HG03103 (cell line): Measurements from ENCODE around the gene EDEM3.
"Not testable (repeated sequence)": the region's sequence is repeated elsewhere in the genome, so short reads cannot be mapped to it uniquely, and the experiment has no call there.

Source experiments
- ATAC-seq: cut with Tn5 transposase; IDR thresholded peaks from one replicate; pipeline ENCODE4 v1.9.1; 2021; ENCODE audit warnings: low read depth; ENCODE audit not compliant: unreplicated experiment

The EDEM3 gene, protein sequence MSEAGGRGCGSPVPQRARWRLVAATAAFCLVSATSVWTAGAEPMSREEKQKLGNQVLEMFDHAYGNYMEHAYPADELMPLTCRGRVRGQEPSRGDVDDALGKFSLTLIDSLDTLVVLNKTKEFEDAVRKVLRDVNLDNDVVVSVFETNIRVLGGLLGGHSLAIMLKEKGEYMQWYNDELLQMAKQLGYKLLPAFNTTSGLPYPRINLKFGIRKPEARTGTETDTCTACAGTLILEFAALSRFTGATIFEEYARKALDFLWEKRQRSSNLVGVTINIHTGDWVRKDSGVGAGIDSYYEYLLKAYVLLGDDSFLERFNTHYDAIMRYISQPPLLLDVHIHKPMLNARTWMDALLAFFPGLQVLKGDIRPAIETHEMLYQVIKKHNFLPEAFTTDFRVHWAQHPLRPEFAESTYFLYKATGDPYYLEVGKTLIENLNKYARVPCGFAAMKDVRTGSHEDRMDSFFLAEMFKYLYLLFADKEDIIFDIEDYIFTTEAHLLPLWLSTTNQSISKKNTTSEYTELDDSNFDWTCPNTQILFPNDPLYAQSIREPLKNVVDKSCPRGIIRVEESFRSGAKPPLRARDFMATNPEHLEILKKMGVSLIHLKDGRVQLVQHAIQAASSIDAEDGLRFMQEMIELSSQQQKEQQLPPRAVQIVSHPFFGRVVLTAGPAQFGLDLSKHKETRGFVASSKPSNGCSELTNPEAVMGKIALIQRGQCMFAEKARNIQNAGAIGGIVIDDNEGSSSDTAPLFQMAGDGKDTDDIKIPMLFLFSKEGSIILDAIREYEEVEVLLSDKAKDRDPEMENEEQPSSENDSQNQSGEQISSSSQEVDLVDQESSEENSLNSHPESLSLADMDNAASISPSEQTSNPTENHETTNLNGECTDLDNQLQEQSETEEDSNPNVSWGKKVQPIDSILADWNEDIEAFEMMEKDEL

DNA sequence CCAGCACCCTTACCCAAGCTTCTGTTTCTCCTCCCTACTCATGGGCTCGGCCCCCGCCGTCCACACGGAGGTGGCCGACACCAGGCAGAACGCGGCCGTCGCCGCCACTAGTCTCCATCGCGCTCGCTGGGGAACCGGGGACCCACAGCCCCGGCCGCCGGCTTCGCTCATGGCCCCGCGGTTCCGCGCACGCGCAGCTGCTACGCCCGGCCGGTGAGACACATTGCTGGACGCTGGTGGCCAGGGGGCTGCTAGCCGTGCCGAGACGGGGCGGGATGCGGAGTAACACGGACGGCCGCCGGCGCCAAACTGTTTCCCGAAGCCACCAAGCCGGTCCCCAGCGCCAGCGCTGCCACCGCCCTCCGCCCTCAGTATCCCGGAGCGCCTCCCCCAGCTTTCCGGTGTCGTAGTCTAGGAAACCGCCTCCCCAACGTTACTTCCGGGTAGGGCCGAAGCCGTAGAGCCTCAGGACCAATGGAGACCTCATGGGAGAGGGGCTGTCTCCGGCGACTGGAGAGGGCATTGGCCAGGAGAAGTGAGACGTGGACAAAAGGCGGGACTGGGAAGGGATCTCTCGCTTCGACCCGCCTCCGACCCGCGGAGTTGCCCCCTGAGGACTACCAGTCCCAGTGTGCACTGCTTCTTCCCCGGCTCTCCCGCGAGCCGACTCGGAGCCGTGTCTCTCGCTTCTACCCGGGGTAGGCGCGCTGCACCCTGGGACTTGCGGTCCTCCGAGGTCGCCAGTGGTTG lies at the start of gene EDEM3:
Gene EDEM3, minus strand, starts transcription at position 383 of the 750 bp plus-strand sequence. Its CDS starts 212 bp downstream, at position 171.
- ATAC-seq = peak; percentile 92

DNA sequence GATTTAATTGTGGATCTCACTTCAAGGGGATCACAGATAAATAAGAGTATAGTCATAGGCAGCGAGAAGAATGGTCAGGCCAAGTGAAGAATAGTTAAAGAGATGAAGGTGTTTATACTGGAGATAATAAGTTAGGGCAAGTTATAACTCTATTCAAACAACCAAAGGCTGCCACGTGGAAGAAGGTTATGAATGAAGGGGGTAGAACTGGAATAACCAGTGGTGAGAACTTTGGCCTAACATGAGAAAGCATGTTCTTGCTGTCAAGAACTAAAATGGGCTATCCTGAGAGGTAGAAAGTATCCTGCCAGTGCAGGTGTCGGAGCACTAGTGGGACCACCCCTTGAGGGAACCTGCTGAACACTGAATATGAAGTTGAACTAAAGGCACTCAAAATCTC lies 49.6 kb upstream of the EDEM3 start:
- no peak for ATAC-seq

DNA sequence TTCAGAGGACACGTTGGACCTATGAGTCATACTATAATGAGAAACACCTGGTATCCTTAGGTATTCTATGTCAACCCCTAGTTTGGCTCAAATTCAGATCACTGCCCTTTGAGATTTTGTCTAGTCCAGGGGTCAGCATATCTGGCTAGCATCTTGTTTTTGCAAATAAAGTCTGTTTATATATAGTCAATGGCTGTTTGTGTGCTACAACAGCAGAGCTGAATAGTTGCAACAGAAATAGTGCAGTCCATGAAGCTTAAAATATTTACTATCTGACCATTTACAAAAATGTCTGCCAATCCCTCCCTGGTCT lies 48.5 kb upstream of the EDEM3 start:
- ATAC-seq = no peak

DNA sequence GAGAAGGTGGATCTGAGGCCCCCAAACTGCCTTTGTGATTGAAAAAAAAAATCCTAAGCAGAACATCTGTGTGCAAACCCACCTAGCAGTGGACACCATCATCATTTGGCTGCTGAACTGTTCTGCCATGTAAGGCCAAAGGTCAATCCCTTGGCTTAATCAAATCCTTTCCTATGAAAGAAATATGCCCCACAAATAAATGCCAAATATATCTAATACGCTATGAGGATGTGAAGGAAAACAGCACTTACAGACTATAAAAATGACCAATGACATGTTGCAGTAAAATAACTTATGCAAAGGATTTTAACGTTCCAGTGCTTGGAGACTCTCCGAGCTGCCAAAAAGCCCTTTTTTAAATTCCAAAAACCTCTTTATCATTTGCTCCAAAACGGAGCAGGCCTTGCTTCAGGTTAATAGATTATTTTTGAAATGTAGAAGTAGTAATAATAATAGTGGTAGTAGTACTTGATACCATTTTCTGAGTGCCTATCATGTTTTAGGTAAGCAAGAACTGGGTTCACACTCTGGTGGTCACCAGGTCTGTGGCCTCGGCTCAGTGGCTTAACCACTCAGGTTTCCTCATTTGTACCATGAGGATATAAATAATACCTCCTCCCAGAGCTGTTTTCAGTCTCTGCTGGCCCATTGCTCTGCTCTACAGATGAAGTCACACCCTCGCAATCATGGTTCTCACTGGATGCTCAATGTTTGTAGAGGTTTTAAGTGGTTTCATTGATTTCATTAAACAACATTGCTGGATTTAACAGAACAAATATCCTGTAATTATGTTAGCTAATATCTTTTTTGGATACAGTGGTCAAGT lies 47.9 kb upstream of the EDEM3 start:
- ATAC-seq = no peak

DNA sequence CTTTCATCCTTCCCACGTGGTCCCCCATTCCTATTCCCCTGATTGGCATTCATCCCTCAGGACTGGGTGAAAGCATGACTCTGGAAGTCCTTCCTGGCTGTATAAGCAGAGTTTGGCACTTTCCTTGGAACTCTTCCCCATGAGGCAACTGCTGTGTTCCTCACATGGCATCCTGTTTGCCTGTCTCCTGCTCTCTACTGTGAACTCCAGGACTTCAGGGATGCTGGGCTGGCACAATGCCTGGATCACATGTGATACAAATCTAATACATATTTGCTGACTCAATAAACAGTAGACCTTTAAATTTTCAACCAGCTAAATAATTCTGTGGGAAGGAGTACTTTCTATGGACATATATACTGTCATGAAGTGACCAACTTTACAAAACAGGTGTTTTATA lies 46.8 kb upstream of the EDEM3 start:
- ATAC-seq = no peak

DNA sequence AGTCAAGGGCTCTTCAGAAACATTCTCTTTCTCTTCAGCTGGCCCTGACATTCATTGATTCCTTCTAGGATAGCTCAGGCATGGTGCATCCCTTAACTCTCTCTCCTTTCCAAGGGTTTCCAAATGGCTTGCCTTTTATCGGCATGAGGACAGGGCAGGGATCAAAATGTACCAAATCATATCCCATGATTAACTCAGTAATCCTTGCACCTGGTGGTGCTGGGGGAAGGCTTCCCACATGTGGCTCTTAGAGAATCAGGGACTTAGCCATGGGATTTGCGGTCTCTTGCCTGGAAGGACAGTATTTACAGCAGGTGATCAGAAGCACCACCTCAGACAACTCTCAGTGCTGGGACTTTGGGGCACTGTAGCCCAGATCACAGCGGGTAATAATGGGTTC lies 46.2 kb upstream of the EDEM3 start:
- ATAC-seq = no peak

DNA sequence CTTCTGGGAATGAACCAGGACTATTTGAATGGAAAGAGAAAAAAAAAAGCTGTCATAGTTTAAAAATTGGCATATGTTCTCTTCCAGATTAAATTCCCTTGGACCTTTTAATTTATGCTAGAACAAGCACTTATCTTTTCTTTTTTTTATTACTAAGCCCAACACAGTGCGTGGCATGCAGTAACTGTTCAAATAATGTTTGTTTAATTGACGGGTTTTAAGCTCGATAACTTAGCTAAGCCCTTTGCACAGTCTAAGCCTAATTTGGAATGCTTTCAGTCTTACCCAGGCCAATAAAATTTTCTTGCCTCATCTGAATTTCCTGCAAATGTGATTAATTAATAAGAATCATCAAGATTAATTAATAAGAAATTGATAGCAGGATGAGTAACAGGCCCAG lies 39.3 kb upstream of the EDEM3 start:
- no peak for ATAC-seq

DNA sequence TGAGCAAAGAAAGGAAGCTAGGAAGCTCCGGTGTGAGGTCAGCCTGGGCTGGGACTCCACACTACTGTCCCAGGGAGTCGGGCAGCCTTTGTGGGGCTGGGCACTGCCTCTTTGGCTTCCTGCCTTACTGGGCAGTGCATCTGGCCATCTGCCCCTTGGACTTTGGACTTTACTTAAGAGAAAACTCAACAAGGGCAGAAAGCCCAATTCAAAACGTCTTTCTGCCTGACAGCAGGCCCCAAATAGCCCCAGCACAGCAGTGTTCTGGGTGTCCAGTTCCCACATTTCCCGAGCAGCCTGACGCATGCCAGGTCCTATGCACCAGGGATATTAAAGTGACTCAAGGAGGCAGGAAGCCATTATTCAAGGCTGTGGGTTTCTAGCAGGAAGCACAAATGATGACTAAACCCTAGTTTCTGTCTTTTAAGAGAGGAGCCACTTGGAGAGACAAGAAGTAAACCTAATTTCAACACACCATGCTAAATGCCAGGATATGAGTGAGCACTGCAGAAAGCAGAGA lies 37.9 kb upstream of the EDEM3 start:
- ATAC-seq = no peak

DNA sequence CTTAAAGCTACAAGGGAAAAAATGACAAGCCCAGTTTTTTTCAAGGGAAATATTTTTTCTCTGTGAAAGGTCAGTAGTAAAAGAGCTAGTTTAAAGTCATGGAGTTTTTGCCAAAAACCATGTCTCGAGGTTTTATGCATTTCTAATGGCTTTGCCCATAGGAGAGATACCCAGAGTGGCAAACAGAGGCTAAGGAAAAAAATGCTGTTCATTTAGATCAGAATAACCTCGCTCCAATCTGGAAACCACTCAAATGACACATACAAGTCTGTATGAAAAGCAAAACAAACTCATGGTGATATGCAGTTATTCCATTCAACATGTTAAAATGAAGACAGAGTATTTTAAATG lies 36.9 kb upstream of the EDEM3 start:
- no peak for ATAC-seq

DNA sequence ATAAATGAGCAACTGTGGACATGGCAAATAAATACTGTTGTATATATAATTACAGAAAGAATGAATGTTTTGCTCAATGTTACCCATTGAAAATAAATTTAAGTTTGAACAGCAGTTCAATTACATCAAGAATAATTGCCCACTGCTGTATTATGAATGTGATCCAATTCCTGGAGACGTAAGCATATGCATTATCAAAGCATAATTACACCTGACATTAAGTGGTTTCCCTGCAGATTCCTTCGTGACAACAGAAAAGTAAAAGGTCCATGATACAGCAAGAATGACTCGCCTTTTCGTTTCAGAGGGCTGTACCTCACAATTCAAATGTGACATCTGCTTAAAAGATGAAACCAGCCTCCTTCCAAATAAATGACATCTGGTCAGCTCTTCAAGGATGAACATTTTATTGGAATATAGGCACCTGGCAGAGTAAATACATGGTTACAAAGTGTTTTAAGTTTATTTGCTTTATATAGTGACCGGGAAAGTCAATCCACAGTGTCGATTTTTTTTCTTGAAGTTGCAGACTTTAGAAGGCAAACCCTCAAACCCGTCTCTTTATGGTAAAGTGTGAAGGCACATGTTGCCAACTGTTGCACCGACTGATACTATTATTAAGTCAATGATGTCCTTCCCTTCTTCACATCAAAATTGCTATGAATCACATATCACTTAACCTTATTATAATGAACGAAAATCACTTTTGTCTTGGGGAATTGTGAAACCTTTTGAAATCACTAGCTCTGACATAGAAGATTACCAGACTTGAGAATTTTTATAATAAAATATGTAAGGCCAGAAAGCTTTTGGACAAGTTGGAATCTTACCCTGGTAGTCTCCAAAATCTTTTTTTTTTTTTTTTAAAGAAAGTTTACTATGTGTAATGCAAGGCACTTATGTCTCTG lies 36.2 kb upstream of the EDEM3 start:
- ATAC-seq = no peak

DNA sequence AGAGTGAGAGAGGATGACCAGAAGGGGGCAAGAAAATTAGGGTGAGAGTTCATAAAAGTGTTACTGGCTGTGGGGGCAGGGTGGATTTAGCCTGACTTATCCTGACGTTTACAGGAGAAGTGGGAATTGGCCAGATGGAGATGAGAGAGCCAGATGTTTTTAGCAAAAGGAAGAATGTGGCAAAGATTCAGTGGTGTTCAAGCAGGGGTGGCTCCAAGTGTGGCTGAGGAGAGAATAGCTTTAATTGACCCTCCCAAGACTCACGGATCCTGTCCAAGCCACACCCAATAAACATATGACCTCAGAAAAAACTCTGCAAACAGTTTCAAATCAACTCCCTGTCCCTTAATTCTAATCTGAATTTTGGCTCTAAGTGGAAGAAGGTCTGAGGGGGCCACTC lies 35.2 kb upstream of the EDEM3 start:
- ATAC-seq = no peak

DNA sequence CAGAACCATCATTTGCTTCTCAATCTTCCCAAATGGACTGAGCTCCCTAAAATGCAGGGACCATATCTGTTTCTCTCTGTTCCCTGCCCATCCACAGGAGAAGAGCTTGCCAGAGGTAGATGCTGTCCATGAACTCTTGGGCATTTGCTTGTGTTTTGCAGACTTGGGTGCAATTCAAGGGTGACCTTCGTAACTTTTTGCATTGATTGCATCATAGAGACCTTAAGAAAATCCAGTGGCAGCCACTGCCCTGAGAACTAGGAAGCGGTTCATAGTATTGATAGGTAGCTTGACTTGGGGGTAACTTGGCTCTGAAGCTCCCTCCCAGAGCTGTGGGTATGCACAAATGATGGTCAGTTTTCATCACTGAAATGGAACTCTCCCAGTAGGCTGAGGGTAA lies 34.3 kb upstream of the EDEM3 start:
- no peak for ATAC-seq

DNA sequence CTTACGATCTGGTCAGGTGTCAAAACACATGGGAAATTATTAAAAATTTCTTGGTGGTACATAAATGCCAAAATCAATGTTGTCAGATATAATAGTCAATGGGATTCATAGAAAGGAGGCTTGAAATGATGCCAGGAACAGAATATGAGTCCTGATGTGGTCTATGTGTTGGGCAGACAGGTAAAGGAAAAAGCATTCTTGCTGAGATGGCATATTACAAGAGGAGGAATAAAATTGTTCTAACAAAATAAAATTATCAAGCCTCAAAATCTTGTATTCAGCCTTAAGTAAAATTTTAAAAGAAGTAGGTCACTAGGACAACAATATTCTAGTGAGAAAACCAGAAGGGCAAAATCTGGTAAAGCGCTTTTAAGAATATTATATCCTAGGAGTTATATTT lies 30.9 kb upstream of the EDEM3 start:
- no peak for ATAC-seq

DNA sequence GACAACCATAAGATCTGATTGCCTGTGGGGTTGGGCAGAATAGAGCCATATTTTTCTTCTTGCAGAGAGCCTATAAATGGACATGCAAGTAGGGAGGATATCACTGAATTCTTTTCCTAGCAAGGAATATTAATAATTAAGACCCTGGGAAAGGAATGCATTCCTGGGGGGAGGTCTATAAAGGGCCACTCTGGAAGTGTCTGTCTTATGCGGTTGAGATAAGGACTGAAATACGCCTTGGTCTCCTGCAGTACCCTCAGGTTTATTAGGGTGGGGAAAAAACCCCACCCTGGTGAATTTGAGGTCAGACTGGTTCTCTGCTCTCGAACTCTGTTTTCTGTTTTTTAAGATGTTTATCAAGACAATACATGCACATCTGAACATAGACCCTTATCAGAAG lies 29.1 kb upstream of the EDEM3 start:
- ATAC-seq = not testable (repeated sequence)

DNA sequence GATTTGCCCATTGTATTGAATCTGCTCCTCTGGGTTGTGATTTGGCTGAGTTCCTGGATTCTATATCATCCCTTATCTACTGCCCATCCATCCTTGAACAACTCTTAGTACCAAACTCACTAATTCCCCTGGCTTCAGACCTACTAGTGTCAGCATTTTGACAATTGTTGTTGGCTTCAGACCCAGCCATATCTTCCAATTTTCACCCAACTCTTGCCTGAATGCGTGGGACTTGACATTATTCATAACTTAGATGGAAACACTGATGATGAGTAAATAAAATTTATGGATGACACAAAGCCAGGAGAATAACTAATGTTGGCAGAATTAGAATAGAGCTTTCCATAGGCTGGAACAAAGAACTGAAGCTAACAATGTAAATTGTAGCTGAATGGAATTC lies 27.3 kb upstream of the EDEM3 start:
- ATAC-seq = no peak

DNA sequence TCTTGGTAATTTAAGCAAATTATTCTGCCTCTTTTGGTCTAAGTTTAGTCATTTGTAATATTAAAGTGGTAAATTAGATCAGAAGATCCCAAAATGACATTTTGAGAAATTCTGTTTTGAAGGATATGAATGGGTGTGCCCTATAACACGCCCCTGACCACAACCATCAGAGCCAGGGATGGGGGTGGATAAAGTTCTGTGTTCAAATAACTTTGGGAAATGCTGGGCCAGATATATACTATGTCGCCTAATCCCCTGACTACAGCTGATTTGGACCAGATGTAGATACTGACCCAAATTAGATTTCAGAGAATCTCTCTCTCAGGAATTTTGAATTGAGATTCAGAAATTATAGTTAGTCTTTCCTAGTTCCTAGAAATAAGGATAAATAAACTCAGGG lies 21.2 kb upstream of the EDEM3 start:
- no peak for ATAC-seq

DNA sequence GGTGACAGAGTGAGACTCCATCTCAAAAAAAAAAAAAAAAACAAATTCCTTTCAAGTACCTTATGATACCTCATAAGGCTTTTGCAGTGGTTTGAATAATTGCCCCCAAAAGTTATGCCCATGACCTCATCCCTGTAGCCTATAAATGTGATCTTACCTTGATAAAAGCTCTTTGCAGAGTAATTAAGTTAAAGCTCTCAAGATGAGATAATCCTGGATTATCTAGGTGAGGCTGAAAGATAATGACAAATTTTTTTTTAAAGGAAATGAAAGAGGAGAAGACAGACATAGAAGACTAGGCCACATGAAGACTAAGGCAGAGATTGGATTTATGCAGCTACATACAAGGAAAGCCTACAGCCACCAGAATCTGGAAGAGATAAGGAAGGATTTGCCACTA lies 20.7 kb upstream of the EDEM3 start:
- no peak for ATAC-seq

DNA sequence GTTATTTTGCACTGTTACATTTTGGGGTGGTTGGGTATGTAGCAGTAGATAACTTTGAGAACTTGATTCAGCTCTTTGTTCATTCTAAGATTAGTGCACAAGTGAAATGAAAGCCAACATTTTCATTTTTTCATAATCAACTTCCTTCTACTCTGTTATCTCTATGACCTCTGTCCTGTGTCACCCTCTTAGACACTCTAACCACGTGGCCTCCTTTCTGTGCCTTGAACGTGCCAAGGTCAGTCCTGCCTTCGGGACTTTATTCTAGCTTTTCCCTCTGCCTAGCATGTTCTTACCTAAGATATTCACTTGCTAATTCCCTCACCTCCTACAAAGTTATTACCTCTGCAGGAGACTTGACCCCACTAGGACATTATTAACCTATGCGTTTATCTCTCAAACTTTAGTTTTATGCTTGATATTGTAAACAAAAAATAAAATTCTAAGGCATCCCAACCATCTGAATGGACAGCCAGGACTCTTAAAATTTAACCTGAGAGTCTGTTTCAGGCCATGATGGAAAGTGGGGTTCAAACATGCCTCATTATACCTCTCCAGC lies 19.2 kb upstream of the EDEM3 start:
- no peak for ATAC-seq

DNA sequence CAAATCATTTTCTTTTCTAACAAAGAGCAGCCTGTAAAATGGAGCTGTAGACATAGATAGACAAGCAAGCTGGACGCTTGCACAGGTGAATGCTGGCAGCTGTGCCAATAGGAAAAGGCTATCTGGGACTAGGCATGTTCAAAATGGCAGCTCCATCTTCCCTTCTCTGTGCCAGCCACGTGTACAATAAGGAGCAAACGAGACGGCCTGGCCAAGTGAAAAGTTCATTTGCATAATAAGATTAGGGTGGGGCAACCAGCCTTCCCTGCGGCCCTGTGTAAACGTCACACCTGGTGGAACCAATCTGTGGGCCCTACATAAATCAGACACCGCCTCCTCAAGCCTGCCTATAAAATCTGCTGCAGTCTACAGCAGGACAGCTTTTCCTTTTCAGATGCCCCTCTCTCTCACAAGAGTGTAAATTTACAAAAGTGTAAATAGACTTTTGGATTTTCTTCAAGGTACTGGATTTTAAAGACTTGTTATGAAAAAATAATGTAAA lies 16.6 kb upstream of the EDEM3 start:
- ATAC-seq = no peak
